Tibial artery (tissue), 4 donors: Measurements from ENCODE around the gene TMPO.

Source experiments
- DNase-seq, 2 donors: peaks; one replicate each; pipeline ENCODE4 v3.0.0-alpha.2; 2019
- H3K27ac ChIP-seq, 2 donors: fragments of 200-600 bp; sonication (generic) in 1 of 2; 1 replicate in 1 of 2; 2 replicates in 1 of 2; pipeline ENCODE4 v1.5.1; 2018 to 2019; ENCODE audit warnings: mild to moderate bottlenecking in 1 of 2
- H3K27me3 ChIP-seq, 2 donors: fragments of 200-600 bp; sonication (generic) in 1 of 2; one replicate each; pipeline versions ENCODE4 v1.5.1 to v1.6.0; 2016 to 2019
- H3K36me3 ChIP-seq, 3 donors: fragments of 200-600 bp; sonication (generic) in 2 of 3; one replicate each; pipeline ENCODE4 v1.5.1; 2016 to 2019; ENCODE audit warnings: mild to moderate bottlenecking in 2 of 3
- H3K4me1 ChIP-seq, 4 donors: fragments of 200-600 bp; sonication (generic) in 2 of 4; 1 replicate in 3 of 4; 2 replicates in 1 of 4; pipeline ENCODE4 v1.5.1; 2016 to 2019
- H3K4me3 ChIP-seq, 2 donors: fragments of 200-600 bp; sonication (generic) in 1 of 2; 1 replicate in 1 of 2; 2 replicates in 1 of 2; pipeline ENCODE4 v1.5.1; 2018 to 2019; ENCODE audit warnings: mild to moderate bottlenecking in 2 of 2
- H3K9me3 ChIP-seq, 3 donors: fragments of 200-600 bp; sonication (generic) in 1 of 3; one replicate each; pipeline ENCODE4 v1.5.1; 2016 to 2019
- intact Hi-C: fragments of 100-400 bp; cut with DNase I; formaldehyde crosslinking; loops from one replicate; pipeline ENCODE4 v1.15.0; 2023; ENCODE audit warnings: low total_unique reads
- TF ChIP-seq, protein P1 (sequence below), 2 experiments: fragments of 200-600 bp in 1 of 2; fragments of 450-650 bp in 1 of 2; IDR thresholded peaks; one replicate each; pipeline ENCODE4 v1.5.1; 2017 to 2019; ENCODE audit warnings: antibody characterized with exemption in 2 of 2, mild to moderate bottlenecking in 1 of 2, moderate library complexity in 1 of 2

Gene TMPO

DNA sequence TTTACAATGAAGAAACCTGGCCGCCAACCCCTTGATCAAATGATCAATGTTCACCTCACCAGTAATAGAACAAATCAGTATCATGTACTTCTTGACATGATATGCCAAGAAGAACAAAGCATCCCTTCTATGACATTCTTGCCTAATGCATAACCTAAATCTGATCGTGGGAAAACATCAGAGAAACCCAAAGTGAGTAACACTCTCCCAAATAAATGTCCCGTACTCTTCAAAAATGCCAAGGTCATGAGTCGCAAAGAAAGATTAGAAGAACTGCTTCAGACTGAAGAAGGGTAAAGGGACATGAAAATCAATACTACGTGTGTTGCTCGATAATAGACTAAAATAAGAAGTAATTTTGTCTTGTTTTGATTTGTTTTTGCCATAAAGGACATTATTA lies 66.7 kb downstream of the TMPO start:
- TF ChIP-seq, protein P1, sequence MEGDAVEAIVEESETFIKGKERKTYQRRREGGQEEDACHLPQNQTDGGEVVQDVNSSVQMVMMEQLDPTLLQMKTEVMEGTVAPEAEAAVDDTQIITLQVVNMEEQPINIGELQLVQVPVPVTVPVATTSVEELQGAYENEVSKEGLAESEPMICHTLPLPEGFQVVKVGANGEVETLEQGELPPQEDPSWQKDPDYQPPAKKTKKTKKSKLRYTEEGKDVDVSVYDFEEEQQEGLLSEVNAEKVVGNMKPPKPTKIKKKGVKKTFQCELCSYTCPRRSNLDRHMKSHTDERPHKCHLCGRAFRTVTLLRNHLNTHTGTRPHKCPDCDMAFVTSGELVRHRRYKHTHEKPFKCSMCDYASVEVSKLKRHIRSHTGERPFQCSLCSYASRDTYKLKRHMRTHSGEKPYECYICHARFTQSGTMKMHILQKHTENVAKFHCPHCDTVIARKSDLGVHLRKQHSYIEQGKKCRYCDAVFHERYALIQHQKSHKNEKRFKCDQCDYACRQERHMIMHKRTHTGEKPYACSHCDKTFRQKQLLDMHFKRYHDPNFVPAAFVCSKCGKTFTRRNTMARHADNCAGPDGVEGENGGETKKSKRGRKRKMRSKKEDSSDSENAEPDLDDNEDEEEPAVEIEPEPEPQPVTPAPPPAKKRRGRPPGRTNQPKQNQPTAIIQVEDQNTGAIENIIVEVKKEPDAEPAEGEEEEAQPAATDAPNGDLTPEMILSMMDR (IDR thresholded peaks at IDR 0.05): no peak
- intact Hi-C loops: no loop called here
- Histone ChIP-seq H3K27me3 (no peaks in the 10 kb centered on the region), H3K27ac (no peak overlapping the region), H3K4me1 (no peaks in the 10 kb centered on the region), H3K9me3 (no peaks in the 10 kb centered on the region), H3K36me3 (no peaks in the 10 kb centered on the region), H3K4me3 (no peak overlapping the region)
- no peak for DNase-seq

DNA sequence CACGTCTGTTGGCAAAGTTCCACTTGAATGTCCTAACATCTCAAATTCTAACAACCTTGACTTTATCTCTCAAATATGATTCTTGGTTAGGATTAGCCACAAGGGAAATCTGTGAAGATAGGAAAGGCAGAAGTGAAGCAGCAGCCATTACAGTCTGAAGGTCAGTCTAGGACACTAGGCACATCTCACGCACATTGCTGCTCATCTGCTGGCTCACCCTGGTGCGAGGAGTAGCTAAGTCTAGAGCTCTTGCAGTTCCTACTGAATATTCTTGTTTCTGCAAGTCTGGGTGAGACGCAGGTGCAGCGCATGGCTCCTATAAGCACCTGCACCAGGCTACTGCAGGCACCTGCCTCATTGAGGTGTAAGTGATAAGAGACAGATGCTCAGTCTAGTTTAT lies 71.7 kb downstream of the TMPO start:
- no peaks in the 10 kb centered on the region for H3K9me3 ChIP-seq
- H3K4me1 ChIP-seq: no peaks in the 10 kb centered on the region
- no peaks in the 10 kb centered on the region for H3K36me3 ChIP-seq
- no peak overlapping the region for H3K4me3 ChIP-seq
- H3K27ac ChIP-seq: no peak overlapping the region
- intact Hi-C loops: loop anchor here (5.0 kb wide), 1 partner anchor 55 kb away; the partner anchor contains the start of gene IKBIP
- DNase-seq: no peak
- TF ChIP-seq, protein P1 (IDR thresholded peaks at IDR 0.05): no peak
- H3K27me3 ChIP-seq: no peaks in the 10 kb centered on the region

DNA sequence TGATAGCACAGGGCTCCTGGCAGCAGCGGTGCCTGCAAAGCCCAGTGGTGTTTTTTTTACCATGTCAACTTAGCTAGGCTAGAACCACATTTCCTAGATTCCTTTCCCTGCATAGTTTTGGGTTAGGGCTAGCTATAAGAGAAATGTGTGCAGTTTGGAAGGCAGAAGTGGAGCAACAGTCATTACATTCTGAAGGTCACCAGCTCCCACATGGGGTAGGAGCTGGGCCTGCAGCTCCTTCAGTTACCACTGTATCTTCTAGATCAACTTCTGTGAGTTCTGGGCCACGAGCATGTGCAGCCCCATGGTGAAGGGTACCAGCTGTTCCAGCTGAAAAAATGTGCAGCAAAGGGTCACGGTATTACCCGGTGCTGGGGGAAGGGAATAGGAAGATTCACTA lies 75.8 kb downstream of the TMPO start:
- DNase-seq: no peak
- Histone ChIP-seq H3K4me3 (no peak overlapping the region), H3K4me1 (peaks cover 0 to 12% (median 11%) of the 10 kb centered on the region in 4 donors), H3K36me3 (peaks cover 0 to 5% (median under 1%) of the 10 kb centered on the region in 3 donors), H3K27ac (no peak overlapping the region), H3K27me3 (no peaks in the 10 kb centered on the region), H3K9me3 (no peaks in the 10 kb centered on the region)
- TF ChIP-seq, protein P1 (IDR thresholded peaks at IDR 0.05): no peak
- intact Hi-C loops: no loop called here

DNA sequence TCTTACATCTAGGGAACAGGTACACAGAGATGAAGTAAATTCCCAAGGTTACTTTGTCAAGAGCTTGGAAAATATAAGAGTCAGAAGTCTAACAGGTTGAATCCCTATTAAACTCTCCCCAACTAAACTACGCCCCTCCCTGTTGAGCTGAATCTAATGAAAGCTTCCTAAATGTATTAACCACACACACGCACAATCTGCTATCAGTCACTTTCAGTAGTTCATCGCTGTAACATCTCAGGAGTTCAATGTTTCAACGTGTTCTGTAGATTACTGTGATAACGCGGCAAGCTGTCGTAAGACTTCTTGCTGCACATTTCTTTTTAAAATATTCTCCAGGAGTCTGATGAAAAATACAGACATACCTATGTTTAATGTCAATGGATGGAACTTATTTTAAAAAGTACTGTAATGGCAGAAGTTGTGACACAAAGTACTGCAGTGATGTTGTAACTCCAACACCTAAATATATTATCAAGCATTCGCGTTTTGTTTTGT lies 77.5 kb downstream of the TMPO start:
- peaks cover 8 to 17% (median 12%) of the 10 kb centered on the region in 3 donors for H3K36me3 ChIP-seq
- TF ChIP-seq, protein P1 (IDR thresholded peaks at IDR 0.05): no peak
- DNase-seq: no peak
- no peaks in the 10 kb centered on the region for H3K27me3 ChIP-seq
- peaks cover 0 to 28% (median 15%) of the 10 kb centered on the region in 4 donors for H3K4me1 ChIP-seq
- H3K27ac ChIP-seq: peak overlapping the region; percentile 92
- peak overlapping the region; percentile 84 to 97 for H3K4me3 ChIP-seq
- H3K9me3 ChIP-seq: no peaks in the 10 kb centered on the region
- intact Hi-C loops: no loop called here

DNA sequence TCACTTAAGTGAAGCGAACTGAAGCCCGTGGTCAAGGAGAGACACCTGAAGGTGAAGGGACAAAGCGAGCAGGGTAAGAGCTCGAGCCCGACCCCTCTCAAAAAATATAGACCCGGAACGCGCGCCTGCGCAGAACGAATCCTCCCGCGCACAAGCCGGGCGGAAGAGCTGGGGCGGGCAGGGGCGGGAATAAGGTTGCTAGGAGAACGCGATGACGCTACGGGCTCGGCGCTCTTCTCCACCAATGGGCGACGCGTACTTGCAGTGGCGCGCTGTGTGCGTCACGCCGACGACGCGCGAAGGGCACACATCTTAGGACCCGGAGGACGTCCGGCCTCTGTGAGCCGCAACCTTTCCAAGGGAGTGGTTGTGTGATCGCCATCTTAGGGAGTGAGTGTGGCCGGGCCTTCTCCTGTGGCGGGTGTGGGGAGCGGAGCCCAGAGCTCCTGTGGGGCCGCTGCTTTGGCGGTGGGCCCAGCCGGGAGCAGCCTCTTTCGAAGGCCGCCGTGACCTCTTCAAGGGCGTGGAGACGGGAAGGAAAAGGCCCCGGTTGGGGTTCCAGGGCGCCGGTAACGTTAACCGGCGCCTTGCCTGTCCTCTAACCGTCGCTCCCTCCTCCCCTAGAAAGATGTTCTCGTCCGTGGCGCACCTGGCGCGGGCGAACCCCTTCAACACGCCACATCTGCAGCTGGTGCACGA lies 78.1 kb downstream of the TMPO start, which contains the start of gene SLC25A3:
Gene SLC25A3 (plus strand): TSS at position 336 of the 699 bp plus-strand sequence. CDS start 293 bp downstream, at position 629.
- intact Hi-C loops: no loop called here
- peak within 1 kb of the TSS; percentile 84 to 97 for H3K4me3 ChIP-seq
- H3K9me3 ChIP-seq: no peaks in the 10 kb centered on the region
- no peaks in the 10 kb centered on the region for H3K27me3 ChIP-seq
- H3K36me3 ChIP-seq: peaks cover 14 to 23% (median 18%) of the 10 kb centered on the region in 3 donors
- TF ChIP-seq, protein P1 (IDR thresholded peaks at IDR 0.05): no peak
- H3K4me1 ChIP-seq: peaks cover 0 to 28% (median 15%) of the 10 kb centered on the region in 4 donors
- DNase-seq: peak; percentile 97 to 98
- H3K27ac ChIP-seq: peak within 1 kb of the TSS; percentile 92
